Osteocyte (in vitro differentiated cells): Measurements from ENCODE around the gene N4BP2. TPM values are rescaled to one million over a fixed set of nuclear protein-coding genes. Genes with fewer than 3 reads are reported as not detected.

ENCODE experiments used
- DNase-seq: peaks from one replicate; pipeline ENCODE4 v3.0.0; 2021; ENCODE audit warnings: mixed read lengths; ENCODE audit not compliant: unreplicated experiment; ENCODE audit errors: extremely low spot score
- H3K27ac Mint-ChIP-seq: one replicate; pipeline ENCODE4 v1.8.0; 2021; ENCODE audit warnings: mild to moderate bottlenecking, mixed read lengths; ENCODE audit not compliant: unreplicated experiment
- H3K27me3 Mint-ChIP-seq: one replicate; pipeline ENCODE4 v1.8.0; 2021; ENCODE audit warnings: mixed read lengths; ENCODE audit not compliant: unreplicated experiment
- H3K36me3 Mint-ChIP-seq: one replicate; pipeline ENCODE4 v1.8.0; 2021; ENCODE audit warnings: mixed read lengths; ENCODE audit not compliant: unreplicated experiment
- H3K4me1 Mint-ChIP-seq: one replicate; pipeline ENCODE4 v1.8.0; 2021; ENCODE audit warnings: mixed read lengths; ENCODE audit not compliant: unreplicated experiment
- H3K4me3 Mint-ChIP-seq: one replicate; pipeline ENCODE4 v1.8.0; 2021; ENCODE audit warnings: mild to moderate bottlenecking, moderate library complexity, mixed read lengths; ENCODE audit not compliant: unreplicated experiment
- H3K9me3 Mint-ChIP-seq: one replicate; pipeline ENCODE4 v1.8.0; 2021; ENCODE audit warnings: mixed read lengths; ENCODE audit not compliant: unreplicated experiment
- CTCF ChIP-seq: fragments of 200-600 bp; sonication (generic); IDR thresholded peaks from 2 replicates; pipeline ENCODE4 v1.5.0; 2021; ENCODE audit warnings: antibody characterized with exemption, mild to moderate bottlenecking, moderate library complexity
- total RNA-seq: library from RNA; stranded (reverse); gene quantifications from 2 replicates; pipeline ENCODE4 v1.2.1, GENCODE V29; 2021

N4BP2 gene
- total RNA-seq, 1 donor from 2014 or later, result 14.9 TPM

- H3K27ac Mint-ChIP-seq, result no peak overlapping the region
- no peak for TF ChIP-seq CTCF
- peaks cover 12% of the 10 kb centered on the region for H3K4me1 Mint-ChIP-seq
- no peaks in the 10 kb centered on the region for H3K27me3 Mint-ChIP-seq
- H3K9me3 Mint-ChIP-seq, result peaks cover 3% of the 10 kb centered on the region
- H3K36me3 Mint-ChIP-seq, result no peaks in the 10 kb centered on the region
- no peak for DNase-seq
- H3K4me3 Mint-ChIP-seq, result no peak overlapping the region
Observed at GRCh38 chr4:40182954-40183353, 126.3 kb downstream of the N4BP2 start.

- H3K4me3 Mint-ChIP-seq, result no peak overlapping the region
- no peaks in the 10 kb centered on the region for H3K27me3 Mint-ChIP-seq
- no peak for DNase-seq
- H3K27ac Mint-ChIP-seq, result no peak overlapping the region
- H3K4me1 Mint-ChIP-seq, result peaks cover 12% of the 10 kb centered on the region
- peaks cover 3% of the 10 kb centered on the region for H3K9me3 Mint-ChIP-seq
- TF ChIP-seq CTCF, result no peak
- no peaks in the 10 kb centered on the region for H3K36me3 Mint-ChIP-seq
Observed at GRCh38 chr4:40183615-40184411, 127.2 kb downstream of the N4BP2 start.

- no peak for TF ChIP-seq CTCF
- Mint-ChIP-seq H3K27ac (no peak overlapping the region), H3K9me3 (peaks cover 2% of the 10 kb centered on the region), H3K27me3 (no peaks in the 10 kb centered on the region), H3K36me3 (no peaks in the 10 kb centered on the region), H3K4me1 (peaks cover 12% of the 10 kb centered on the region), H3K4me3 (no peak overlapping the region)
- DNase-seq, result no peak
Observed at GRCh38 chr4:40185830-40186664, 129.4 kb downstream of the N4BP2 start.

- Mint-ChIP-seq H3K9me3 (no peaks in the 10 kb centered on the region), H3K4me3 (no peak overlapping the region), H3K36me3 (no peaks in the 10 kb centered on the region), H3K27ac (no peak overlapping the region), H3K27me3 (no peaks in the 10 kb centered on the region), H3K4me1 (peaks cover 12% of the 10 kb centered on the region)
- TF ChIP-seq CTCF, result no peak
- no peak for DNase-seq
Observed at GRCh38 chr4:40186665-40187014, 130.0 kb downstream of the N4BP2 start.

- Mint-ChIP-seq H3K4me1 (peaks cover 12% of the 10 kb centered on the region), H3K27ac (no peak overlapping the region), H3K36me3 (no peaks in the 10 kb centered on the region), H3K4me3 (no peak overlapping the region), H3K9me3 (no peaks in the 10 kb centered on the region), H3K27me3 (no peaks in the 10 kb centered on the region)
- no peak for TF ChIP-seq CTCF
- DNase-seq, result no peak
Observed at GRCh38 chr4:40187386-40187906, 130.8 kb downstream of the N4BP2 start.
